HEK293 (cell line): ENCODE results near the gene CTF1.

ENCODE experiments used
- GLI4 ChIP-seq: fragments of 450-650 bp; formaldehyde crosslinking; IDR thresholded peaks from 2 replicates; pipeline ENCODE4 v1.5.1; 2016; ENCODE audit warnings: missing biosample characterization, missing genetic modification characterization
- GLIS2 ChIP-seq: fragments of 450-650 bp; formaldehyde crosslinking; IDR thresholded peaks from 2 replicates; pipeline ENCODE4 v1.5.1; 2016; ENCODE audit warnings: missing biosample characterization, missing genetic modification characterization
- KLF16 ChIP-seq: fragments of 450-650 bp; formaldehyde crosslinking; IDR thresholded peaks from 2 replicates; pipeline ENCODE4 v1.5.1; 2017; ENCODE audit warnings: missing biosample characterization, missing genetic modification characterization
- KLF8 ChIP-seq: fragments of 450-650 bp; formaldehyde crosslinking; IDR thresholded peaks from 2 replicates; pipeline ENCODE4 v1.5.1; 2016; ENCODE audit warnings: missing biosample characterization, missing genetic modification characterization
- KLF9 ChIP-seq: fragments of 450-650 bp; formaldehyde crosslinking; IDR thresholded peaks from 2 replicates; pipeline ENCODE4 v1.5.1; 2016; ENCODE audit warnings: missing biosample characterization, missing genetic modification characterization, low read depth
- MEIS1 ChIP-seq: sonication (generic); formaldehyde crosslinking; IDR thresholded peaks from 2 replicates; pipeline ENCODE4 v1.8.1; 2022; ENCODE audit warnings: missing genetic modification reagents, mild to moderate bottlenecking, borderline replicate concordance
- OVOL3 ChIP-seq: fragments of 450-650 bp; formaldehyde crosslinking; IDR thresholded peaks from 2 replicates; pipeline ENCODE4 v1.5.1; 2016; ENCODE audit warnings: missing biosample characterization, missing genetic modification characterization
- WT1 ChIP-seq: fragments of 450-650 bp; formaldehyde crosslinking; IDR thresholded peaks from 2 replicates; pipeline ENCODE4 v1.5.1; 2016; ENCODE audit warnings: missing biosample characterization, missing genetic modification characterization
- ZBTB21 ChIP-seq: fragments of 450-650 bp; formaldehyde crosslinking; IDR thresholded peaks from 2 replicates; pipeline ENCODE4 v1.5.1; 2017; ENCODE audit warnings: missing biosample characterization, missing genetic modification characterization
- ZFP41 ChIP-seq: fragments of 450-650 bp; formaldehyde crosslinking; IDR thresholded peaks from 2 replicates; pipeline ENCODE4 v1.5.1; 2016; ENCODE audit warnings: missing biosample characterization, missing genetic modification characterization, borderline replicate concordance
- ZNF112 ChIP-seq: fragments of 450-650 bp; formaldehyde crosslinking; IDR thresholded peaks from 2 replicates; pipeline ENCODE4 v1.5.0; 2017; ENCODE audit warnings: missing biosample characterization, missing genetic modification characterization
- ZNF146 ChIP-seq: fragments of 450-650 bp; formaldehyde crosslinking; IDR thresholded peaks from 2 replicates; pipeline ENCODE4 v1.5.1; 2016; ENCODE audit warnings: missing biosample characterization, missing genetic modification characterization
- ZNF169 ChIP-seq: fragments of 450-650 bp; formaldehyde crosslinking; IDR thresholded peaks from 2 replicates; pipeline ENCODE4 v1.5.1; 2016; ENCODE audit warnings: missing biosample characterization, missing genetic modification characterization
- ZNF184 ChIP-seq: fragments of 450-650 bp; IDR thresholded peaks from 2 replicates; pipeline ENCODE4 v1.5.1; 2018; ENCODE audit warnings: missing biosample characterization, mild to moderate bottlenecking, missing genetic modification characterization
- ZNF2 ChIP-seq: fragments of 450-650 bp; formaldehyde crosslinking; IDR thresholded peaks from 2 replicates; pipeline ENCODE4 v1.5.1; 2016; ENCODE audit warnings: missing biosample characterization, missing genetic modification characterization
- ZNF214 ChIP-seq: fragments of 450-650 bp; formaldehyde crosslinking; IDR thresholded peaks from 2 replicates; pipeline ENCODE4 v1.5.1; 2017; ENCODE audit warnings: missing biosample characterization, mild to moderate bottlenecking, missing genetic modification characterization, borderline replicate concordance
- ZNF221 ChIP-seq: fragments of 450-650 bp; formaldehyde crosslinking; IDR thresholded peaks from 2 replicates; pipeline ENCODE4 v1.5.1; 2017; ENCODE audit warnings: missing biosample characterization, missing genetic modification characterization, borderline replicate concordance
- ZNF24 ChIP-seq: fragments of 450-650 bp; formaldehyde crosslinking; IDR thresholded peaks from 2 replicates; pipeline ENCODE4 v1.5.1; 2016; ENCODE audit warnings: missing biosample characterization, missing genetic modification characterization
- ZNF292 ChIP-seq: fragments of 450-650 bp; formaldehyde crosslinking; IDR thresholded peaks from 2 replicates; pipeline ENCODE4 v1.5.1; 2016; ENCODE audit warnings: low read depth, missing biosample characterization, missing genetic modification characterization, borderline replicate concordance
- ZNF404 ChIP-seq: fragments of 450-650 bp; formaldehyde crosslinking; IDR thresholded peaks from 2 replicates; pipeline ENCODE4 v1.5.1; 2017; ENCODE audit warnings: missing biosample characterization, missing genetic modification characterization
- ZNF423 ChIP-seq: fragments of 450-650 bp; formaldehyde crosslinking; IDR thresholded peaks from 2 replicates; pipeline ENCODE4 v1.5.1; 2016; ENCODE audit warnings: missing biosample characterization, missing genetic modification characterization
- ZNF426 ChIP-seq: fragments of 450-650 bp; formaldehyde crosslinking; IDR thresholded peaks from 2 replicates; pipeline ENCODE4 v1.5.1; 2017; ENCODE audit warnings: missing biosample characterization, missing genetic modification characterization, mild to moderate bottlenecking, inconsistent platforms, moderate library complexity
- ZNF48 ChIP-seq: fragments of 450-650 bp; formaldehyde crosslinking; IDR thresholded peaks from 2 replicates; pipeline ENCODE4 v1.5.1; 2016; ENCODE audit warnings: missing biosample characterization, missing genetic modification characterization
- ZNF514 ChIP-seq: fragments of 450-650 bp; formaldehyde crosslinking; IDR thresholded peaks from 2 replicates; pipeline ENCODE4 v1.5.1; 2016; ENCODE audit warnings: missing biosample characterization, missing genetic modification characterization
- ZNF549 ChIP-seq: fragments of 450-650 bp; IDR thresholded peaks from 2 replicates; pipeline ENCODE4 v1.5.1; 2018; ENCODE audit warnings: missing biosample characterization, missing genetic modification characterization, mild to moderate bottlenecking, inconsistent platforms, moderate library complexity
- ZNF561 ChIP-seq: fragments of 450-650 bp; IDR thresholded peaks from 2 replicates; pipeline ENCODE4 v1.5.1; 2018; ENCODE audit warnings: missing biosample characterization, missing genetic modification characterization, borderline replicate concordance
- ZNF654 ChIP-seq: fragments of 450-650 bp; formaldehyde crosslinking; IDR thresholded peaks from 2 replicates; pipeline ENCODE4 v1.5.1; 2016; ENCODE audit warnings: low read depth, missing biosample characterization, missing genetic modification characterization
- ZNF658 ChIP-seq: fragments of 450-650 bp; formaldehyde crosslinking; IDR thresholded peaks from 2 replicates; pipeline ENCODE4; 2016; ENCODE audit warnings: missing biosample characterization, missing genetic modification characterization
- ZNF76 ChIP-seq: fragments of 450-650 bp; formaldehyde crosslinking; IDR thresholded peaks from 2 replicates; pipeline ENCODE4; 2016; ENCODE audit warnings: low read depth, missing biosample characterization, missing genetic modification characterization, borderline replicate concordance
- ZNF777 ChIP-seq: fragments of 450-650 bp; formaldehyde crosslinking; IDR thresholded peaks from 2 replicates; pipeline ENCODE4 v1.5.1; 2017; ENCODE audit warnings: missing biosample characterization, missing genetic modification characterization, borderline replicate concordance
- ZXDB ChIP-seq: fragments of 450-650 bp; formaldehyde crosslinking; IDR thresholded peaks from 2 replicates; pipeline ENCODE4 v1.5.1; 2016; ENCODE audit warnings: missing biosample characterization, missing genetic modification characterization
- TF ChIP-seq, protein P1 (sequence below): fragments of 450-650 bp; formaldehyde crosslinking; IDR thresholded peaks from 2 replicates; pipeline ENCODE4 v1.5.1; 2016; ENCODE audit warnings: missing biosample characterization, missing genetic modification characterization
- TF ChIP-seq, protein P2 (sequence below): fragments of 450-650 bp; IDR thresholded peaks from 2 replicates; pipeline ENCODE4 v1.5.1; 2018; ENCODE audit warnings: missing biosample characterization, missing genetic modification characterization
- TF ChIP-seq, protein P3 (sequence below): fragments of 450-650 bp; formaldehyde crosslinking; IDR thresholded peaks from 2 replicates; pipeline ENCODE4 v1.5.1; 2016; ENCODE audit warnings: missing biosample characterization, missing genetic modification characterization
- TF ChIP-seq, protein P4 (sequence below): fragments of 450-650 bp; formaldehyde crosslinking; IDR thresholded peaks from 2 replicates; pipeline ENCODE4 v1.5.1; 2016; ENCODE audit warnings: missing biosample characterization, missing genetic modification characterization

CTF1 gene

DNA sequence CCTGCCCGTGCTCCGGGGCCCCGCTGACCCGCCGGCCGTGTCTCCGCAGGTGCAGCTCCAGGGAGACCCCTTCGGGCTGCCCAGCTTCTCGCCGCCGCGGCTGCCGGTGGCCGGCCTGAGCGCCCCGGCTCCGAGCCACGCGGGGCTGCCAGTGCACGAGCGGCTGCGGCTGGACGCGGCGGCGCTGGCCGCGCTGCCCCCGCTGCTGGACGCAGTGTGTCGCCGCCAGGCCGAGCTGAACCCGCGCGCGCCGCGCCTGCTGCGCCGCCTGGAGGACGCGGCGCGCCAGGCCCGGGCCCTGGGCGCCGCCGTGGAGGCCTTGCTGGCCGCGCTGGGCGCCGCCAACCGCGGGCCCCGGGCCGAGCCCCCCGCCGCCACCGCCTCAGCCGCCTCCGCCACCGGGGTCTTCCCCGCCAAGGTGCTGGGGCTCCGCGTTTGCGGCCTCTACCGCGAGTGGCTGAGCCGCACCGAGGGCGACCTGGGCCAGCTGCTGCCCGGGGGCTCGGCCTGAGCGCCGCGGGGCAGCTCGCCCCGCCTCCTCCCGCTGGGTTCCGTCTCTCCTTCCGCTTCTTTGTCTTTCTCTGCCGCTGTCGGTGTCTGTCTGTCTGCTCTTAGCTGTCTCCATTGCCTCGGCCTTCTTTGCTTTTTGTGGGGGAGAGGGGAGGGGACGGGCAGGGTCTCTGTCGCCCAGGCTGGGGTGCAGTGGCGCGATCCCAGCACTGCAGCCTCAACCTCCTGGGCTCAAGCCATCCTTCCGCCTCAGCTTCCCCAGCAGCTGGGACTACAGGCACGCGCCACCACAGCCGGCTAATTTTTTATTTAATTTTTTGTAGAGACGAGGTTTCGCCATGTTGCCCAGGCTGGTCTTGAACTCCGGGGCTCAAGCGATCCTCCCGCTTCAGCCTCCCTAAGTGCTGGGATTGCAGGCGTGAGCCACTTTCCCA is 5.9 kb downstream of the CTF1 start (continued):
- TF ChIP-seq, protein P1, sequence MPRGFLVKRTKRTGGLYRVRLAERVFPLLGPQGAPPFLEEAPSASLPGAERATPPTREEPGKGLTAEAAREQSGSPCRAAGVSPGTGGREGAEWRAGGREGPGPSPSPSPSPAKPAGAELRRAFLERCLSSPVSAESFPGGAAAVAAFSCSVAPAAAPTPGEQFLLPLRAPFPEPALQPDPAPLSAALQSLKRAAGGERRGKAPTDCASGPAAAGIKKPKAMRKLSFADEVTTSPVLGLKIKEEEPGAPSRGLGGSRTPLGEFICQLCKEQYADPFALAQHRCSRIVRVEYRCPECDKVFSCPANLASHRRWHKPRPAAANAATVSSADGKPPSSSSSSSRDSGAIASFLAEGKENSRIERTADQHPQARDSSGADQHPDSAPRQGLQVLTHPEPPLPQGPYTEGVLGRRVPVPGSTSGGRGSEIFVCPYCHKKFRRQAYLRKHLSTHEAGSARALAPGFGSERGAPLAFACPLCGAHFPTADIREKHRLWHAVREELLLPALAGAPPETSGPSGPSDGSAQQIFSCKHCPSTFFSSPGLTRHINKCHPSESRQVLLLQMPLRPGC (tag by site-specific recombination), result no peak
- TF ChIP-seq ZNF24 (tag by site-specific recombination) (0 out of 2 replicates have a peak, but pooled peaks have one; percentile 33), ZNF112 (no peak), ZNF2 (tag by site-specific recombination) (peak; percentile 58; the same call in 1 of the 2 replicates), KLF16 (tag by site-specific recombination) (no peak), OVOL3 (tag by site-specific recombination) (no peak), ZNF654 (tag by site-specific recombination) (no peak), ZNF426 (tag by site-specific recombination) (no peak), ZFP41 (tag by site-specific recombination) (no peak), ZNF292 (no peak), ZNF76 (tag by site-specific recombination) (no peak), ZNF423 (tag by site-specific recombination) (no peak), ZNF561 (0 out of 2 replicates have a peak, but pooled peaks have one; percentile 2), GLI4 (tag by site-specific recombination) (no peak), ZNF221 (tag by site-specific recombination) (no peak), ZXDB (tag by site-specific recombination) (0 out of 2 replicates have a peak, but pooled peaks have one; percentile 25), ZNF169 (tag by site-specific recombination) (no peak), KLF9 (peak; percentile 72), ZNF404 (tag by site-specific recombination) (no peak), ZNF658 (no peak), ZNF146 (tag by site-specific recombination) (no peak), ZBTB21 (tag by site-specific recombination) (no peak), MEIS1 (CRISPR knock-in tag) (no peak), ZNF514 (tag by site-specific recombination) (no peak), WT1 (tag by site-specific recombination) (no peak), ZNF48 (tag by site-specific recombination) (no peak), GLIS2 (tag by site-specific recombination) (no peak; the same call in 1 of the 2 replicates), ZNF549 (no peak), ZNF184 (tag by site-specific recombination) (no peak), ZNF777 (tag by site-specific recombination) (no peak), KLF8 (tag by site-specific recombination) (no peak), ZNF214 (tag by site-specific recombination) (no peak)
- TF ChIP-seq, protein P2, sequence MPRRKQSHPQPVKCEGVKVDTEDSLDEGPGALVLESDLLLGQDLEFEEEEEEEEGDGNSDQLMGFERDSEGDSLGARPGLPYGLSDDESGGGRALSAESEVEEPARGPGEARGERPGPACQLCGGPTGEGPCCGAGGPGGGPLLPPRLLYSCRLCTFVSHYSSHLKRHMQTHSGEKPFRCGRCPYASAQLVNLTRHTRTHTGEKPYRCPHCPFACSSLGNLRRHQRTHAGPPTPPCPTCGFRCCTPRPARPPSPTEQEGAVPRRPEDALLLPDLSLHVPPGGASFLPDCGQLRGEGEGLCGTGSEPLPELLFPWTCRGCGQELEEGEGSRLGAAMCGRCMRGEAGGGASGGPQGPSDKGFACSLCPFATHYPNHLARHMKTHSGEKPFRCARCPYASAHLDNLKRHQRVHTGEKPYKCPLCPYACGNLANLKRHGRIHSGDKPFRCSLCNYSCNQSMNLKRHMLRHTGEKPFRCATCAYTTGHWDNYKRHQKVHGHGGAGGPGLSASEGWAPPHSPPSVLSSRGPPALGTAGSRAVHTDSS (tag by site-specific recombination), result no peak
- TF ChIP-seq, protein P3, sequence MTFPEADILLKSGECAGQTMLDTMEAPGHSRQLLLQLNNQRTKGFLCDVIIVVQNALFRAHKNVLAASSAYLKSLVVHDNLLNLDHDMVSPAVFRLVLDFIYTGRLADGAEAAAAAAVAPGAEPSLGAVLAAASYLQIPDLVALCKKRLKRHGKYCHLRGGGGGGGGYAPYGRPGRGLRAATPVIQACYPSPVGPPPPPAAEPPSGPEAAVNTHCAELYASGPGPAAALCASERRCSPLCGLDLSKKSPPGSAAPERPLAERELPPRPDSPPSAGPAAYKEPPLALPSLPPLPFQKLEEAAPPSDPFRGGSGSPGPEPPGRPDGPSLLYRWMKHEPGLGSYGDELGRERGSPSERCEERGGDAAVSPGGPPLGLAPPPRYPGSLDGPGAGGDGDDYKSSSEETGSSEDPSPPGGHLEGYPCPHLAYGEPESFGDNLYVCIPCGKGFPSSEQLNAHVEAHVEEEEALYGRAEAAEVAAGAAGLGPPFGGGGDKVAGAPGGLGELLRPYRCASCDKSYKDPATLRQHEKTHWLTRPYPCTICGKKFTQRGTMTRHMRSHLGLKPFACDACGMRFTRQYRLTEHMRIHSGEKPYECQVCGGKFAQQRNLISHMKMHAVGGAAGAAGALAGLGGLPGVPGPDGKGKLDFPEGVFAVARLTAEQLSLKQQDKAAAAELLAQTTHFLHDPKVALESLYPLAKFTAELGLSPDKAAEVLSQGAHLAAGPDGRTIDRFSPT (tag by site-specific recombination), result no peak
- TF ChIP-seq, protein P4, sequence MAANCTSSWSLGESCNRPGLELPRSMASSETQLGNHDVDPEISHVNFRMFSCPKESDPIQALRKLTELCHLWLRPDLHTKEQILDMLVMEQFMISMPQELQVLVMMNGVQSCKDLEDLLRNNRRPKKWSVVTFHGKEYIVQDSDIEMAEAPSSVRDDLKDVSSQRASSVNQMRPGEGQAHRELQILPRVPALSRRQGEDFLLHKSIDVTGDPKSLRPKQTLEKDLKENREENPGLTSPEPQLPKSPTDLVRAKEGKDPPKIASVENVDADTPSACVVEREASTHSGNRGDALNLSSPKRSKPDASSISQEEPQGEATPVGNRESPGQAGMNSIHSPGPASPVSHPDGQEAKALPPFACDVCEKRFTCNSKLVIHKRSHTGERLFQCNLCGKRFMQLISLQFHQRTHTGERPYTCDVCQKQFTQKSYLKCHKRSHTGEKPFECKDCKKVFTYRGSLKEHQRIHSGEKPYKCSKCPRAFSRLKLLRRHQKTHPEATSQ (tag by site-specific recombination), result peak; percentile 59; the same call in 1 of the 2 replicates
